GM23248 (cell line): Measurements from ENCODE around the gene VPS33A. TPM values are rescaled to one million over a fixed set of nuclear protein-coding genes. Genes with fewer than 3 reads are reported as not detected.
A peak's percentile ranks its signal among the peaks of the same experiment; 100 is the strongest.

Experiments used
- DNase-seq: peaks from one replicate; pipeline ENCODE4 v3.0.0-alpha.2; 2015
- H2AFZ ChIP-seq: fragments of 200-600 bp; sonication (generic); 2 replicates; pipeline ENCODE4 v1.6.1; 2016; ENCODE audit warnings: antibody characterized with exemption
- H3F3A ChIP-seq: fragments of 200-600 bp; sonication (generic); 2 replicates; pipeline ENCODE4 v1.6.1; 2016; ENCODE audit warnings: mild to moderate bottlenecking, antibody characterized with exemption, mixed run types; ENCODE audit not compliant: insufficient read depth
- H3K27ac ChIP-seq: fragments of 200-600 bp; sonication (generic); 2 replicates; pipeline ENCODE4 v1.5.1; 2016; ENCODE audit warnings: mild to moderate bottlenecking
- H3K27me3 ChIP-seq: fragments of 200-600 bp; sonication (generic); replicated peaks from 2 replicates; pipeline ENCODE4 v1.6.1; 2016; ENCODE audit warnings: mild to moderate bottlenecking; ENCODE audit not compliant: insufficient read depth
- H3K36me3 ChIP-seq: fragments of 200-600 bp; sonication (generic); 2 replicates; pipeline ENCODE4 v1.6.1; 2016; ENCODE audit warnings: low read depth, mild to moderate bottlenecking
- H3K4me1 ChIP-seq: fragments of 200-600 bp; sonication (generic); 2 replicates; pipeline ENCODE4 v1.6.1; 2016; ENCODE audit warnings: mild to moderate bottlenecking; ENCODE audit not compliant: insufficient read depth
- H3K4me2 ChIP-seq: fragments of 200-600 bp; sonication (generic); one replicate; pipeline ENCODE4 v1.6.1; 2016; ENCODE audit warnings: mild to moderate bottlenecking; ENCODE audit not compliant: unreplicated experiment
- H3K4me3 ChIP-seq: fragments of 200-600 bp; sonication (generic); 2 replicates; pipeline ENCODE4 v1.5.1; 2016; ENCODE audit warnings: mild to moderate bottlenecking
- H3K79me2 ChIP-seq: fragments of 200-600 bp; sonication (generic); 2 replicates; pipeline ENCODE4 v1.6.1; 2016; ENCODE audit warnings: mild to moderate bottlenecking; ENCODE audit not compliant: insufficient read depth
- H3K9ac ChIP-seq: fragments of 200-600 bp; sonication (generic); 2 replicates; pipeline ENCODE4 v1.6.1; 2016; ENCODE audit warnings: mild to moderate bottlenecking
- H3K9me2 ChIP-seq: fragments of 200-600 bp; sonication (generic); 2 replicates; pipeline ENCODE4 v1.6.1; 2016; ENCODE audit warnings: mixed run types, mild to moderate bottlenecking, moderate library complexity; ENCODE audit not compliant: insufficient read depth
- H3K9me3 ChIP-seq: fragments of 200-600 bp; sonication (generic); one replicate; pipeline ENCODE4 v1.6.1; 2017; ENCODE audit warnings: low read depth
- H4K20me1 ChIP-seq: fragments of 200-600 bp; sonication (generic); 2 replicates; pipeline ENCODE4 v1.6.0; 2016; ENCODE audit not compliant: insufficient read depth
- EZH2 ChIP-seq: fragments of 200-600 bp; sonication (generic); IDR thresholded peaks from 2 replicates; pipeline ENCODE4 v1.6.1; 2018; ENCODE audit warnings: antibody characterized with exemption, mild to moderate bottlenecking; ENCODE audit not compliant: insufficient read depth, poor library complexity, severe bottlenecking
- EZH2phosphoT487 ChIP-seq: fragments of 200-600 bp; sonication (generic); IDR thresholded peaks from 2 replicates; pipeline ENCODE4 v1.6.1; 2018; ENCODE audit warnings: antibody characterized with exemption, moderate library complexity, mild to moderate bottlenecking, low read depth; ENCODE audit not compliant: insufficient read depth
- WGBS, 2 experiments: methylation state at CpG; one replicate each; pipeline ENCODE4 v1.1.6; 2015 to 2017; ENCODE audit warnings: low lambda C conversion rate in 2 of 2, low coverage in 1 of 2; ENCODE audit errors: missing lambda C conversion rate in 2 of 2; 5-methylcytosine and 5-hydroxymethylcytosine counted together
- in situ Hi-C: fragments of 300-500 bp; cut with MboI; formaldehyde crosslinking; loops from 2 replicates; pipeline ENCODE4 v1.15.0; 2020
- polyA plus RNA-seq: library from polyadenylated mRNA; unstranded; fragments of >200 nt; fragmentation: Nextera tagmentation; extraction: Ambion mirVana; gene quantifications from 2 replicates; pipeline ENCODE4 v1.2.1, GENCODE V29; 2016
- total RNA-seq: library from RNA; depleted of rRNA; stranded (reverse); fragments of >200 nt; shearing (Covaris generic); gene quantifications from 2 replicates; pipeline ENCODE4 v1.2.3, GENCODE V29; 2014

VPS33A gene
- total and polyA plus RNA-seq, 2 experiments from 2014 or later = 16.0 to 16.2 TPM

GRCh38 chr12:122206976-122207375 lies 59.3 kb downstream of the VPS33A start:
- DNase-seq = no peak
- Histone ChIP-seq H3K27me3 (no peaks in the 10 kb centered on the region; the same call in 1 of the 2 replicates), H3F3A (peaks cover 15% of the 10 kb centered on the region; the same call in 1 of the 2 replicates), H2AFZ (no peak overlapping the region), H3K36me3 (peaks cover 4% of the 10 kb centered on the region; the same call in 1 of the 2 replicates), H3K4me3 (no peak overlapping the region), H4K20me1 (no peaks in the 10 kb centered on the region), H3K9ac (no peak overlapping the region), H3K9me2 (no peaks in the 10 kb centered on the region), H3K79me2 (no peaks in the 10 kb centered on the region), H3K4me1 (no peaks in the 10 kb centered on the region), H3K27ac (no peak overlapping the region), H3K4me2 (no peak overlapping the region), H3K9me3 (no peaks in the 10 kb centered on the region)
- TF ChIP-seq EZH2 (no peak), EZH2phosphoT487 (no peak)
- in situ Hi-C loops = no loop called here
- 79 to 92% methylated on average over 7 to 8 of the region's 8 CpGs for WGBS, 2 experiments

- 68 to 71% methylated on average over 26 to 27 of the region's 27 CpGs for WGBS, 2 experiments
- H3K9ac ChIP-seq = no peak overlapping the region
- 0 out of 2 replicates have a peak, but pooled peaks cover 2% of the 10 kb centered on the region for H3K36me3 ChIP-seq
- no peaks in the 10 kb centered on the region for H3K4me1 ChIP-seq
- no peaks in the 10 kb centered on the region for H3K79me2 ChIP-seq
- no peak overlapping the region for H3K27ac ChIP-seq
- H3K4me2 ChIP-seq = no peak overlapping the region
- in situ Hi-C loops = no loop called here
- H3K27me3 ChIP-seq = no peaks in the 10 kb centered on the region; the same call in 1 of the 2 replicates
- H3K9me2 ChIP-seq = no peaks in the 10 kb centered on the region
- no peak for DNase-seq
- H3K4me3 ChIP-seq = no peak overlapping the region
- H3K9me3 ChIP-seq = no peaks in the 10 kb centered on the region
- H2AFZ ChIP-seq = no peak overlapping the region
- no peaks in the 10 kb centered on the region for H4K20me1 ChIP-seq
- no peak for TF ChIP-seq EZH2phosphoT487
- no peak for TF ChIP-seq EZH2
- H3F3A ChIP-seq = peaks cover 15% of the 10 kb centered on the region; the same call in 1 of the 2 replicates
Observed at GRCh38 chr12:122206111-122206881, 60.0 kb downstream of the VPS33A start.

- H2AFZ ChIP-seq = no peak overlapping the region
- H3K9ac ChIP-seq = no peak overlapping the region
- 40 to 45% methylated on average over 23 of the region's 23 CpGs for WGBS, 2 experiments
- no peak overlapping the region for H3K4me2 ChIP-seq
- no peak for TF ChIP-seq EZH2
- no peak for TF ChIP-seq EZH2phosphoT487
- no peaks in the 10 kb centered on the region; the same call in 1 of the 2 replicates for H3K27me3 ChIP-seq
- in situ Hi-C loops = no loop called here
- H3K9me3 ChIP-seq = no peaks in the 10 kb centered on the region
- peaks cover 15% of the 10 kb centered on the region; the same call in 1 of the 2 replicates for H3F3A ChIP-seq
- peak; percentile 20 for DNase-seq
- H3K4me1 ChIP-seq = no peaks in the 10 kb centered on the region
- H3K9me2 ChIP-seq = no peaks in the 10 kb centered on the region
- no peak overlapping the region for H3K27ac ChIP-seq
- H3K79me2 ChIP-seq = no peaks in the 10 kb centered on the region
- no peak overlapping the region for H3K4me3 ChIP-seq
- H3K36me3 ChIP-seq = no peaks in the 10 kb centered on the region
- H4K20me1 ChIP-seq = no peaks in the 10 kb centered on the region
Observed at GRCh38 chr12:122205053-122205925, 61.0 kb downstream of the VPS33A start.
